ENCODE data around the gene GRK1.

The GRK1 gene

DNA sequence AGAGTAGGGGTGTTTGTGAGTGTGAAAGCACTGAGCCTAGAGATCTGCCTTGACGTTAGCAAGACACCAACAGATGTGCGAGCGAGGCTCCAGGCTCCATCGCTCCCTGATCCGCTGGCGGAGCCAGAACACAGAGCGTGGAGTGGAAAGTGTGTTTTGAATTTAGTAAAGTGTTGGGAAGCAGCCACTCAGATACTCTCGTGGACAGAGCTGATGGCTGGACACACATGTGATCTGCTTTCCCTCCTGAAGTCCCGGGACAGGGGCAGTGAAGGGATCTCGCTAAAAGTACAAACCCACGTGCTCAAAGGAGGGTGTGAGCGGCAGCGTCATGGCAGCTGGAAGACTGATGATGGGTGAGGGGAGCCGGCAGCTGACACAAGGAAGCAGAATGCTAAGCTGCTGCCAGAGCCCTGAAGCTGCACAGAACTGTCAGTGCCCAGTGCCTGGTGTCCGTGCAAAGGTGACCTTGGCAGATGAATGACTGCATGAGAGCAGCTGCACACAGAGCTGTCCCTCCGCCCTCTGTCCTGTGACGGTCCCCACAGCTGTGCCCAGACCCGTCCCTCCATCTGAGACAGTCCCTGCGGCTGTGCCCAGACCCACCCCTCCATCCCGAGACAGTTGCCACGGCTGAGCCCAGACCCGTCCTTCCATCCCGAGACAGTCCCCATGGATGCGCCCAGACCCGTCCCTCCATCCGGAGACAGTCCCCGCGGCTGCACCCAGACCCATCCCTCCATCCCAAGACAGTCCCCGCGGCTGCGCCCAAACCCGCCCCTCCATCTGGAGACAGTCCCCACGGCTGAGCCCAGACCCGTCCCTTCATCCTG lies 62.4 kb downstream of the GRK1 start:
- DNase-seq (ENCODE audit: low read depth), result no peak

DNA sequence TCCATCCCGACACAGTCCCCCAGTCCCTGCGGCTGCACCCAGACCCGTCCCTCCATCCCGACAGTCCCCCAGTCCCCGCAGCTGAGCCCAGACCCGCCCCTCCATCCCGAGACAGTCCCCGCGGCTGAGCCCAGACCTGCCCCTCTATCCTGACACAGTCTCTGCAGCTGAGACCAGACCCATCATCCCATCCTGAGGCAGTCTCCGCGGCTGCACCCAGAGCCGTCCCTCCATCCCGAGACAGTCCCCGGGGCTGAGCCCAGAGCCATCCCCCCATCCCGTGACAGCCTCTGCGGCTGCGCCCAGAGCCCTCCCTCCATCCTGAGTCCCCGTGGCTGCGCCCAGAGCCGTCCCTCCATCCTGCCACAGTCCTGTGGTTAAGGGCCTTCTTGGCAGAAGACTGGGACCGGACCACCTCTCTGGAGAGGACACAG lies 63.3 kb downstream of the GRK1 start:
- no peak for DNase-seq (ENCODE audit: low read depth)

DNA sequence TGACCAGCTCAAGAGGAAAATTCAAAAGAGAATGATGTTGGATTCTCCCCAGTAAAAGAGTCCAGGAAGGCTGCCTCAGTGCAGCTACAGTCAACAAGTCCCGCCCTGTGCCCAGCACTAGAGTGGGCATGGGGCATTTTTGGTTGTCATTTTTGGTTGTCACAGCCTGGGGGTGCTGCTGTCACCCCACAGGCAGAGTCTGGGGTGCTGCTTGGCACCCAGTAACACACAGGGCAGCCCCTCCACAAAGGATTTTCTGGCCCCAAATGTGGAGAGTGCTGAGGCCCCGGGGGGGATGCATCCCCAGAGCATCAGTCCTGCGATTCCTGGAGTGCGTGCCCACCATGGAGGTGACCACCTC lies 63.8 kb downstream of the GRK1 start:
- DNase-seq (ENCODE audit: low read depth), result no peak

DNA sequence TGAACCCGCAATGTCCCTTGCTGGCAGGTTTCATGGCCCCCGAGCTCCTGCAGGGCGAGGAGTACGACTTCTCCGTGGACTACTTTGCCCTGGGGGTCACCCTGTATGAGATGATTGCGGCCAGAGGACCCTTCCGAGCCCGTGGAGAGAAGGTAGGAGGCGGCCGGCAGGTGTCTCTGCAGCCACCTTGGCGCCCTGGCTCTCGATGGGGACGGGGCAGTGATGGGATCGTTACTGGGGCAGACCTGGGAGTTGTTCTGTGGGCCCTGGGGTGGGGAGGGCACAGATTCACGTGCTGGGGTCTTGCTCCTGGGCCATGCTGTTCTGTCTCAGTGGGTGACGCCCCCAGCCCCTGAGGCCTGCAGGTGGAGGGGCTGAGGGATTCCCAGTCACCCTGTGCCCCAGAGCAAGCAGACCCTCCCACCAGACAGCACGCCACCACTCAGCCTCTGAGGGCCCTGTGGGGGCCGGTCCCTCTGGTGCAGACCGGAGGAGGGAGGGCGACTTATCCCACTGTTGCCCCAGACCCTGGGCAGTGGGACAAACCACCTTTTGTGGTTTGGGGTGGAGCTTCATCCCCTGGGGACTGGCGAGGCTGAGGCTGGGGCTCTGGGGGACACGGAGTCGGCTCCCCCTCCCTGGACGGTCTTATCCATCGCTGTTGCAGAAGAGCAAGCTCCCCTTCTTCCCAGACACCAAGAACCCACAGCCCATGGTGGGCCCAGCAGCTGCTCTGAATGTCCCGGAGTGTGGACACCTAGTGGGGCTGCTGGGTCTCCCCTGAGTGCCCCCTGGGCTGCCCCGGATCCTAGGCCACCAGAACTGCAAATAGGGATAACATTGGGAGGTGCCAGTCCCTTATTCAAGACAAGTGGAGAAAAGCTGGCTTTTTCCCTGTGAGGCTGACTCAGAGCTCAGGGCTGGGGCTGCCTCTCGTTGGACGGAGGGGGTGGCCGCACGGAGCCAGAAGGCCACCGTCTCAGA lies 64.5 kb downstream of the GRK1 start:
- no peak for DNase-seq (ENCODE audit: low read depth)

DNA sequence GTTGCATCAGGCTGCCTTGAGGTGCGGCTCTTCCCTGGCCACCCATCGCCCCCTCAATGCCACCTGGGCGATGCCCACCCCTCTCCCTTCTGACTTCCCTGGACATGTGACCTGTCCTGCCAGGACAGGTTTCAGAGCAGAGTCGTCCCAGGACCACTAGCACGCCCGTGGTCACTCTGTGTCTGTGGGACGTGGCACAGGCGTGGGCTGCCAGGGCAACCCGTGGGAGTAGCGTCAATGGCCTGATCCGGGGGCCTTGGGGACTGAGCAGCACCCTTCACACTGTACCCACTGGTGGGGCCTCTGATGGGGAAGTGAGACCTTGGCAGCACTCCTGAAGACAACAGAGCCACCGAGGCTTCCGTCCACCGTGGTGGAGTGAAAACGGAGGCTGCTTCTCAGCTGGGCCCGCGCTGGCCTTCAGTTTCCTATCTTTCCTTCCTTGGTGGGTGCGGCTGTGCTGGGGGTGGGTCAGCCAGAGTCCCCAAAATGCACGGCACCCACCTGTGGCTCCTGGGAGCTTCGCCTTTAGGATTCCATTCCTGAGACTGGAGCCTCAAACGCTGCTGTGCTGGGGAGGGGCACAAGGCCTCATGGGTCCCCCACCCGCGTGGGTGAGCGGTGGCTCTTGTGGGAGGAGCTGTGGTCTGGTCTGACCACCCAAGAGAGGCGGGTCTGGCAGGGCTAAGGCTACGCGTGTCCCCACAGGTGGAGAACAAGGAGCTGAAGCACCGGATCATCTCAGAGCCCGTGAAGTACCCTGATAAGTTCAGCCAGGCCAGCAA lies 65.3 kb downstream of the GRK1 start:
- DNase-seq (ENCODE audit: low read depth), result no peak

DNA sequence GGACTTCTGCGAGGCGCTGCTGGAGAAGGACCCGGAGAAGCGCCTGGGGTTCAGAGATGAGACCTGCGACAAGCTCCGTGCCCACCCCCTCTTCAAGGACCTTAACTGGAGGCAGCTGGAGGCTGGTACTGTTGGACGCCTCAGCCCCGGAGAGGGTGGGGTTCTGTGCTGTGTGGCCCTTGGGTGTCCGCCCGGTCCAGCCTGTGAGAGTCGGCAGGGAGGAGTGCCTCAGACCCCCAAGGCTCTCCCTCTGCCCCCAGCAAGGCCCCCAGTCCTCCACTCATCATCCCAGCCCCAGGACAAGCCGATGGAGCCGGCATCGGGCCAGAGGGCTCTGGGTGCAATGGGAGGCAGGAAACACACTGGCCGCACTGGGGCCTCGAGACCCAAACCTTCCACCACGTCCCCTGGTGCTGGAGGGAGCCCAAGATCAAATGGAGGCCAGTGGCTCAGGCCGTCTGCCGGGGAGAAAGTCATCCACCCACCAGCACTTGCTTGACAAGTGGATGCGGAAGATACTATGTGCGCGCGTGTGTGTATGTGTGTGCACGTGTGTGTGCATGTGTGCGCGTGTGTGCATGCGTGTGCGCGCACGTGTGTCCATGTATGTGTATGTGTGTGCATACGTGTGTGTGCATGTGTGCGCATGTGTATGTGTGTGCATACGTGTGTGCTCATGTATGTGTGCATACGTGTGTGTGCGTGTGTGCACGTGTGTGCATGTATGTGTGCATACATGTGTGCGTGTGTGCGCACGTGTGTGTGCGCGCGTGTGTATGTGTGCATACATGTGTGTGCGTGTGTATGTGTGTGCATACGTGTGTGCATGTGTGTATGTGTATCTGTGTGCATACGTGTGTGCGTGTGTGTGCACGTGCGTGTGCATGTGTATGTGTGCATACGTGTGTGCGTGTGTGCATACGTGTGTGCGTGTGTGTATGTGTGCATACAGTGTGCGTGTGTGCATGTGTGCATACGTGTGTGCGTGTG lies 66.2 kb downstream of the GRK1 start:
- DNase-seq (ENCODE audit: low read depth), result no peak

DNA sequence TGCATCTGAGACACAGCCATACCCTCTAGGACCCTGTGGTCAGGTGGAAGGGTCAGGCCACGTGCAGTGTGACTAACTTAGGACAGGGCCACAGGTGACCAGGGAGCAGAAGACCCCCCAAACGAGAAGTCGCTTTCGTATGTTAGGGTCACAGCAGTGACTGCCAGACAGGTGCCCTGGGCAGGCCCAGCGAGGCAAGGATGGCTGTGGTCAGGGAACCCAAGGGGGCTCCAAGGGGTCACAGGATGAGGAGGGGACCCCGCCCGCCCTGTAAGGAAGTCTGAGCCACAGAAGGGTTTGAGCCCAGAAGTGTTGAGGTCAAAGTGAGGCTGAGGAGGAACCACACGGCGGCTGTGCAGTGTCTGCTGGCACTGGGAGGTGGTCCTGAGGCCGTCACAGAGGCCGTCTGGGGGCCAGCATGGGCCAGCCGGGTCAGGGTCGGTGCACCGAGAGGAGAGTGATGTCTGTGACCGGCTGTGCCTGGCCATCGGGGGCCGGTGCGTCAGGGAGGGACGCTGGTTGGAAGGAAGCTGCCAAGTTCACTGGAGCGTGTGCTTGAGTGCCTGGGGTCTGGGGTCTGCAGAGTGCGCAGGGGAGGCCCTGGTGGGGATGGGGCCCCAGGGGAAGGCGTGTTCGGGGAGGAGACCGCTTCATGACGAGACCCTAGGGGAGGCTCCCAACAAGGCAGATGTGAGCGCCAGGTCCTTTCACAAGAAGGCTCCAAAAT lies 67.2 kb downstream of the GRK1 start:
- no peak for DNase-seq (ENCODE audit: low read depth)

DNA sequence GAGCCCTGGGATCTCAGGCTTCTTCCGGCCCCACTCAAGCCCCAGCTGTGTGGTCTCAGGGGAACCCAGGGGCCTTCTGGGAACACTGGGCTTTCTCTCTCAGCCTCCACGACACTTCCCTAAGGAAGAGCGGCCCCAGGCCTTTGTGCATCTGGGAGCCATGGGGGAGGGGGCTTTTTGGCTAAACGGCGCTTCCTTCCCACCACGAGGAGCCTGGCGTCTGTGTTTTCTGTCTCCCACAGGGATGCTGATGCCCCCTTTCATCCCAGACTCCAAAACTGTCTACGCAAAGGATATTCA lies 67.8 kb downstream of the GRK1 start:
- no peak for DNase-seq (ENCODE audit: low read depth)

DNA sequence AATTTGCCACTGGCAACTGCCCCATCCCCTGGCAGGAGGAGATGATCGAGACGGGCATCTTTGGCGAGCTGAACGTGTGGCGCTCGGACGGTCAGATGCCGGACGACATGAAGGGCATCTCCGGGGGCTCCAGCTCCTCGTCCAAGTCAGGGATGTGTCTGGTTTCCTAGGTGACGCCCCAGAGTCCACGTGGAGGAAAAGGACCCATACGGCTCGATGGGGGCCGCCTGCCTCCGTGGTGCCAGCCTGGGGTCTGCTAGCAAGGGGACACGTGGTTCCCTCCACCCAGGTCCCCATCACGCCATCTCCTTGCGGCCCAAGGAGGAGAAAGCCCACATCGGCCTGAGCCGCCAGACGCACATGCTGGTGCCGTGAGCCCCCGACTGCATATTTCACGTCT lies 68.2 kb downstream of the GRK1 start:
- no peak for DNase-seq (ENCODE audit: low read depth)

DNA sequence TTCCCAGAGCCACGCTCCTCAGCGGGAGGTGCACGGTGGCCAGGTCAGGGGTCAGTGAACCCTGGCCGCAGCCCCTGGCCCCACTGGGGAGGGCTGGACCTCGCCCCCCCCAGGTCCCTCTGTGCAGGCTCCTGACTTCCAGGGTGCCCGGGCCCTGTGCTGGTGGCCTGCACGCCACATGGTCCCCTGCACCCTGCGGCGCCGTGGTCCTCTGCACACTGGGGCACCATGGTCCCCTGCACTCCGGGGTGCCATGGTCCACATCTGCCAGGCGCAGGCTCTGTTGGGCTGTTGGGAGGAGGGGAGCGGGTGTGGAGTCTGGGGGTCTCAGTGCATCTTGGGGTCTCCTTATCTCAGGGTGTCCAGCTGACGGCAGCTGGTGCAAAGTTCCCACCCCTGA lies 68.7 kb downstream of the GRK1 start:
- DNase-seq (ENCODE audit: low read depth), result no peak

DNA sequence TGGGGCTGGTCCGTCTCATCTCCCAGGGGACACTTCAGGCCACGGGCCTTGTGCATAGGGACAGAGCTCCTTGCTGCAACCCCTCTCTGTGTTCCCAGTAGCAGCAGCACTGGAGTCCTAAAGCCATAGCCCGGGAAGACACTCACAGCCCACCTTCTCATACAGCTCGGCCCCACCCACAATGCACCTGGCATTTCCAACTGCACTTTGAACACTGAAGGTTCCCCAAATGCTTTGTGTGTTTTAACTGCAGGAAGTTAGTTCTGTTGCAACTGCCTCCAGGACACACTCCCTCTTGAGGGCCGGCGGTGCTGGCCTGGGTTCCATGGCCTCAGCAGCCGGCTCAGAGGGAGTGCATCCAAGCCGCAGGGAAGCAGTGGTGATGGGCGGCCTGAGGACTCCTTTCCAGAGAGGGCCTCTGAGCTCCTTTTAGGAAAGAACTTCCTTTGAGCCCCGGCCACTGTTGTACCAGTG lies 69.3 kb downstream of the GRK1 start:
- no peak for DNase-seq (ENCODE audit: low read depth)

DNA sequence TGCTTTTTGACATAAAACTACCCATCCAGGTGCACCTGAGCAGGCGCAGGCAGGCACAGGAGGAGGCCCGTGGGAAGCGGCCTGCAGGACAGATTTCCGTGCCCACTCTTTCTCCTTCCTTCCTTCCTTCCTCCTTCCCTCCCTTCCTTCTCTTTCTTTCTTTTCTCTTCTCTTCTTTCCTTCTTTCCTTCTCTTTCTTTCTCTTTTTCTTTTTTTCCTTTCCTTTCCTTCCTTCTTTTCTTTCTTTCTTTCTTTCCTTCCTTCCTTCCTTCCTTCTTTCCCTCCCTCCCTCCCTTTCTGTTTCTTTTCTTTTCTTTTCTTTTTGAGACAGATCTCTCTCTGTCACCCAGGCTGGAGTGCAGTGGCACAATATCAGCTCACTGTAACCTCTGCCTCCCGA lies 70.8 kb downstream of the GRK1 start:
- DNase-seq (ENCODE audit: low read depth), result no peak

DNA sequence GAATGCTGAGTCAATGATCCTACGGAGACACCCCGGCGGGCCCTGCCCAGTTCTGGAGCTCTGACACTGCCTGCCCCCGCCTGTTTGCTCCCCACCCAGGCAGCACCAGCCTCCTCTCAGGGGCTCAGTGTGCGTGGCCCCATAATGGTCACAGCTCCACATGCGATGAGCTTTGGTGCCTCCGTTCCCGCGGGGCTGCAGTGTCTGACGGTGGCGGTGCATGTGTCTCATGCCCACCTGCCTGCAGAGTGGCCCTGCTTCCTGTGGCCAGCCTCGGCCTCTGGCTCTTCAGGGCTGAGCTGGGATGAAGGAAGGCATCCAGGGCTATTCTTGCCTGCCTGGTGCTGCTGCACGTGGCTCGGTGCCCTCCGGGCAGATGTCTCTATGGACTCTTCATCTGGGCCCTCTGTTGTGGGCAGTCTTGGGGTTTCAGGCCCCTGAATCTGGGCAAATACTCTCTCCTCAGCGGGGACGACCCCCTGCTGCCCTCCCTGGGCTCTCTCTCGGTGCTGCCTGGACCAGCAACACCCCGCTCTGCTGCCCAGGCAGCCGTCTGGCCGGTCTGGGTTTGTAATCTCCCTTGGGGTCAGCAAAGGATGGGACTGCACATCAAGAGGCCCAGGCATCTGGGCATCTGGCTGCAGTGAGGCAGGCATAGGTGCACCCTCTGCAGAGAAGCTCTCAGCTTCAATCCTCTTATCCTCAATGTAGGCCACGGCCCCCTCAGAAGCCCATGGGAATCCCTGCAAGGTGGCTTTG lies 72.7 kb downstream of the GRK1 start:
- DNase-seq (ENCODE audit: low read depth), result no peak

DNA sequence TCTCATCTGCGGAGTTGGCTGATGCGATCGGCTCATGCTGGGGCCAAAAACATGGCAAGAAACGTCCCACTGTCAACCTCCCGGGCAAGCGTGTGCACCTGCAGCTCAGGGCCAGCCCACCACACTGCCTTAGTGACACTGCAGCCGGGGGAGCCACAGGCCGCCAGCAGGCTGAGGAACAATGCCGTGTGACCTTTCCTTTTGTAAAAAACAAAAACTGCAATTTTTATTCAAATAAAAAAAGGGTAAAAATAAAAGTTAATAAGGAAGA lies 73.2 kb downstream of the GRK1 start:
- no peak for DNase-seq (ENCODE audit: low read depth)

DNA sequence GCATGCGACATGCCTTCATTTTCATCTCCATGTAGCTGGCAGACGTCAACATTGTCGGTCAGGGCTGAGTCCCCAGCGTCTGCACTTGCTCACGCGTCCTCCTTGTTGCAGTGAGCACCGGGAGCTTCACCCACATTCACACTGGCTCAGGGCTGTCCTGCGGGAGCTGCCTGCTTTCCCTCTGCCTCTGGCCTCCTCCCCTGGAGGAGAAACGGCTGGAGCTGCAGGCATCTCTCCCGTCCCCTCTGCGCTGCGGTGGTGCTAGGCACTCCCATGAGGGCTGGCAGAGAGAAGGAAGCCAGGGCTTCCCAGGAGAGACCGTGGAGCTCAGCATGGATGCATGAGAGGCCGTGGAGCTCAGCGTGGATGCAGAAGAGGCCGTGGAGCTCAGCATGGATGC lies 73.6 kb downstream of the GRK1 start:
- DNase-seq (ENCODE audit: low read depth), result no peak

DNA sequence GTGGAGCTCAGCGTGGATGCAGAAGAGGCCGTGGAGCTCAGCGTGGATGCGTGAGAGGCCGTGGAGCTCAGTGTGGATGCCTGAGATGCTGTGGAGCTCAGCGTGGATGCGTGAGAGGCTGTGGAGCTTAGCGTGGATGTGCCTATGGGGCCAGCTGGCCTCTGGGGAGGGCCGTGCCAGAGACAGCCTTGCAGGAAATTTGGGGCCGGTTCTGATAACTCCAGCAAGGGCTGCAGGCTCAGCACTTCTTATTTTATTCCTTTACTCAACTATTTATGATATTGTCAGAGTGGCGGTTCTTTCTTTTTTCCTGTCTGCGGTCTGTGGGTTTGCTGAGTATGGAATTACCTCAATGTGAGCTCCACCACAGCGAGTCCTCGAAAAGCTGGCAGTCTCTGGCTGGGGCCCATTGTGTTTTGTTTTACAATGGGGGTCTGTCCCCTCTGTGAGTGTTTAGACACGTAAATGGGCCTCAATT lies 74.2 kb downstream of the GRK1 start:
- DNase-seq (ENCODE audit: low read depth), result no peak

DNA sequence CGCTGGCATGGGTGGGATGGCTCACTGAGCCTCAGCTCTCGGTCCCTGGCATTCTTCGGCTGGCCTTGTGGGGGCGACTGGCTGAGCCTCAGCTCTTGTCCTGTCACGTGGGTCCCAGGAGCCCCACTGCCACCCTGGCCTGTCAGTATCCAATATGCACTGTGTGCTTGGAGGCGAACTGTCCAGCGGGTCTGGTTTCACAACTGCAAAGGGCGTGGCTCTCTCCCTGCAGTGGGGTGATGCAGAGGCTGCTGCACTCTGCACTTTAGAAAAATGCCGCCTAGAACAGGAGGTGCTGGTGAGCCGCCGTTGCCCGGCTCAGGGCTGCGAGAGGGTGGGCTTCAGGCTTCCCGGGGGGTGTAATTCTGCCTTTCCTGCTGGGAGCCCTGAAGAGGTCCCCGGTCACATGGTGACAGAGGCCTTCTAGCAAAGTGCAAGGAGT lies 75.0 kb downstream of the GRK1 start:
- no peak for DNase-seq (ENCODE audit: low read depth)

DNA sequence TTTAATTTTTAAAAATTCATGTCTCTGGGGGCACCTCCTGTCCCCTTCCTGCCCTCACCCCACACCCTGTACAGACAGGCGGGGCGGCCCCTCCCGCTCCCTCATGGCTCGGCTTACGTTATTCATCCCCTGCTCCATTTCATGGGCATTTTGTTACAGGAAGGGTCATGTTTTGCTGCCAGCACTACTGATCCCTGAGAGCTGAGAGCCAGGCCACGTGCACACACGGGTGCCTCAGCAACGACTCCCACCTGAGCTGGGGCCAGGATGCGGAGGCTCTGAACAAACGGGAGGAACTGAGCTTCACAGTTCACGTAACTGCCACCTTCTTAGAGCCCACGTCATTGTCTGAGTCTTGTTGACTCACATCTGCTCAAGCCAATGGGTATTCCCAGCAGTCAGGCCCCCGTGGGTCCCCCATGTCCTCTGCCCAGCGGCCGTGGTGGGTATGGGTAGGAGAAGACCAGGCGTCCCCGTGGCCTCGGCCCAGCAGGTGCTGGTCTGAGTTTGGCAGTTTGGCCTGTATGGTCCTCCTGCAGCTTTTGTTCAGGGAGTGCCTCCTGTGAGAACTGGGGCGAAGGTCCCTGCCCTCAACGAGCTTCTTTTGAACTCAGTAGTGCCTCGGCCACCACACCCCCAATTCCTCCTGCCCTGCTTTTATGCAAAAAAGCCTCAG lies 75.6 kb downstream of the GRK1 start:
- DNase-seq (ENCODE audit: low read depth), result no peak

Data from stimulated activated CD8-positive, alpha-beta memory T cell treated with anti-CD3 and anti-CD28 coated beads, Interleukin-7, amount 100 ng/mL, for 24 hours (primary cell).